22Rv1 (cell line): ENCODE results near the gene FAM83E.

ENCODE experiments used
- H3K27ac ChIP-seq: fragments of 450-650 bp; 2 replicates; pipeline ENCODE4 v1.5.1; 2017
- ZFX ChIP-seq: fragments of 450-650 bp; IDR thresholded peaks from 2 replicates; pipeline ENCODE4 v1.6.1; 2017; ENCODE audit warnings: antibody characterized with exemption, borderline replicate concordance
- TF ChIP-seq, protein P1 (sequence below): fragments of 450-650 bp; IDR thresholded peaks from 2 replicates; pipeline ENCODE4 v1.5.1; 2017; ENCODE audit warnings: mild to moderate bottlenecking

FAM83E gene

GRCh38 chr19:48639483-48640375 lies 24.9 kb upstream of the FAM83E start:
- peak overlapping the region; percentile 100 for H3K27ac ChIP-seq
- TF ChIP-seq, protein P1, sequence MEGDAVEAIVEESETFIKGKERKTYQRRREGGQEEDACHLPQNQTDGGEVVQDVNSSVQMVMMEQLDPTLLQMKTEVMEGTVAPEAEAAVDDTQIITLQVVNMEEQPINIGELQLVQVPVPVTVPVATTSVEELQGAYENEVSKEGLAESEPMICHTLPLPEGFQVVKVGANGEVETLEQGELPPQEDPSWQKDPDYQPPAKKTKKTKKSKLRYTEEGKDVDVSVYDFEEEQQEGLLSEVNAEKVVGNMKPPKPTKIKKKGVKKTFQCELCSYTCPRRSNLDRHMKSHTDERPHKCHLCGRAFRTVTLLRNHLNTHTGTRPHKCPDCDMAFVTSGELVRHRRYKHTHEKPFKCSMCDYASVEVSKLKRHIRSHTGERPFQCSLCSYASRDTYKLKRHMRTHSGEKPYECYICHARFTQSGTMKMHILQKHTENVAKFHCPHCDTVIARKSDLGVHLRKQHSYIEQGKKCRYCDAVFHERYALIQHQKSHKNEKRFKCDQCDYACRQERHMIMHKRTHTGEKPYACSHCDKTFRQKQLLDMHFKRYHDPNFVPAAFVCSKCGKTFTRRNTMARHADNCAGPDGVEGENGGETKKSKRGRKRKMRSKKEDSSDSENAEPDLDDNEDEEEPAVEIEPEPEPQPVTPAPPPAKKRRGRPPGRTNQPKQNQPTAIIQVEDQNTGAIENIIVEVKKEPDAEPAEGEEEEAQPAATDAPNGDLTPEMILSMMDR = no peak
- no peak for TF ChIP-seq ZFX

DNA sequence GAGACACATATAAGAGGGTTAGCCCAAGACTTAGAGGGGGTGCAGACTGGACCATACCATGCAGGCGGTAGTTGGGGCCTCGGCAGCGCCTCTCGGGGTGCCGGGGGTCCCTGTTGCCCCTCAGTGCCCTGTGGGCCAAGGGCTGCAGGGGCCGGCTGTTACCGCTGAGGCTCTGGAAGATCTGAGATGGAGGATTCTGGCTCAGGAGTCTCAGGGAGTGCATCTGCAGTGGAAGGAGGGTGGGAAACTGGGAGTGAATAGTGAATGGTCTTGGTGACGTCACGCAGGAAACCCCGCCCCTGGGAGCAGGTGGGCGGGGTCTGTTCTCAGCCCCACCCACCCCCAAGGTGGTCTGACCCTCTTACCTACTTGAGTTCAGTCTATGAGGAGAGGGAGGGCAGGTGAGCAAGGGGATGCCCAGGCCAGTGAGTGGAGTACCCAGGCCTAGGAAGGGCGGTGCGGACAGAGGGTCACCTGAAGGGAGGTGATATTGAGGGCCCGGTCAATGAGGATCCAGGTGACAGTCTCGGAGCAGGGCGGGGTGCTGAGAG lies 24.0 kb upstream of the FAM83E start:
- H3K27ac ChIP-seq = peak overlapping the region; percentile 100
- TF ChIP-seq, protein P1 = no peak
- no peak for TF ChIP-seq ZFX

DNA sequence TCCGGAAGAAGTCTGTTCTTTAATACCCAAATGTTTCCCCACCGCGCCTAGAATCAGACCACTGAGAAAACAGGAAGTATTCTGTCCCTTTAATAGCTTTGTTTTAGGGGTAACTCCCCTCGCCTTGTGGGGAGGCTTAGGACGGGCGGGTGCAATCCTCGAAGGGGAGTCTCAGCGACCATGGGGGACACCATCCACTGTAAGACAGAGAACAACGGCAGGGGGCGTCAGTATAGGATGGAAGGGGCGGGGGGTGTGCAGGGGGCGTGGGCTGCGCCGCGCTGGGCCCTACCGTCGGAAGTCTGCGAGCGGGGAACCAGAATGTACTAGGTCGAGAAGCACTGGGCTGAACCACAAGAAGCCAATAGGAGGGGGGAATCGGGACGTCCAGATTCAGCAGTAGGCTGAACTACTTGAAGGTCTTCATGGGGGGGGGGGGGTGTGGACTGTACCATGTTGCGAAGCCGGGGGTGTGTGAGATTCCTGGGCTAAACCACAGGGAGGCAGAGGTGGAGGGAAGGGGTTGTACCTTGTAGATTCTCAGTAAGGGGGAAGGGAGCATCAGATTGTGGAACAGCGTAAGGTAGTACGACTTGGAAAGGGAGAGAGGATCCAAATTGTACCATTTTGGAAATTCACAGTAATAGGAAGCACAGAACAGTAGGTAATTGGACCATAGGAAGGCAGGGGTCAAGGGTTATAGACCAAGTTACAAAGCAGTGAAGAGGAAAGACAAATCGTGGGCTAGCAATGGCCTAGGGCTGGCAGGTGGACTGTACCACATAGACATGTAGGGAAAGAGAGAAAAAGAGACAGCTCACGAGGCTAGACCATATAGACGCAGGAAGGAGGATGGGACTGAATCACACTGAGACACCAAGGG lies 23.3 kb upstream of the FAM83E start:
- peak overlapping the region; percentile 100 for H3K27ac ChIP-seq
- no peak for TF ChIP-seq ZFX
- TF ChIP-seq, protein P1 = peak; percentile 15; the same call in 1 of the 2 replicates

DNA sequence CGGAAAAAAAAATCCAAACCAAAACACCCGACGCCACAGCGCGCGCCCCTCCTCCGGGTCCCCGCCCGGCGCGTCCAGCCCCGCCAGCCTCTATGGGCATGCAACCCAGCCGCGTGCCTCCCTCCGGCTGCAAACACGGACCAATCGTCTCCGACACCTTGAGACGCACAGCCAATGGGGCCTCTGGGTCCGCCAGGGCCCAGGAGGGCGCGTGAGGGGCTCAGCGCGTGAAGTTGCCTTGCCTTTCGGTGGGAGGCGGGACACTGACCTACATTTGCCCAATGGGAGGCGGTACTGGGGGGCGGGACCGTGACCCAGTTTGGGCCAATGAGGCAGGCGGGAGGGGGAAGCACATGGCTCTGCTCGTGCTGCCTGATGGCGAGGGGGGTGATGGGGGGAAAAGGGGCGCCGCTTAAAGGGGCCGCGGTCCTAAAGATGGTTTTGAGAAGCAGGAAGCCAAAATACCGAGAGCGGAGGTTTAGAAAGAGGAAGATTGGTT lies 22.6 kb upstream of the FAM83E start:
- H3K27ac ChIP-seq = peak overlapping the region; percentile 100
- TF ChIP-seq ZFX = no peak
- TF ChIP-seq, protein P1 = no peak

GRCh38 chr19:48636859-48637448 lies 22.1 kb upstream of the FAM83E start, which contains the start of gene DBP:
Gene DBP (minus strand): TSS chr19:48637379. CDS start chr19:48636994, 385 bp downstream.
- H3K27ac ChIP-seq = peak within 1 kb of the TSS; percentile 100
- TF ChIP-seq, protein P1 = peak; percentile 11; the same call in 1 of the 2 replicates
- TF ChIP-seq ZFX = no peak

DNA sequence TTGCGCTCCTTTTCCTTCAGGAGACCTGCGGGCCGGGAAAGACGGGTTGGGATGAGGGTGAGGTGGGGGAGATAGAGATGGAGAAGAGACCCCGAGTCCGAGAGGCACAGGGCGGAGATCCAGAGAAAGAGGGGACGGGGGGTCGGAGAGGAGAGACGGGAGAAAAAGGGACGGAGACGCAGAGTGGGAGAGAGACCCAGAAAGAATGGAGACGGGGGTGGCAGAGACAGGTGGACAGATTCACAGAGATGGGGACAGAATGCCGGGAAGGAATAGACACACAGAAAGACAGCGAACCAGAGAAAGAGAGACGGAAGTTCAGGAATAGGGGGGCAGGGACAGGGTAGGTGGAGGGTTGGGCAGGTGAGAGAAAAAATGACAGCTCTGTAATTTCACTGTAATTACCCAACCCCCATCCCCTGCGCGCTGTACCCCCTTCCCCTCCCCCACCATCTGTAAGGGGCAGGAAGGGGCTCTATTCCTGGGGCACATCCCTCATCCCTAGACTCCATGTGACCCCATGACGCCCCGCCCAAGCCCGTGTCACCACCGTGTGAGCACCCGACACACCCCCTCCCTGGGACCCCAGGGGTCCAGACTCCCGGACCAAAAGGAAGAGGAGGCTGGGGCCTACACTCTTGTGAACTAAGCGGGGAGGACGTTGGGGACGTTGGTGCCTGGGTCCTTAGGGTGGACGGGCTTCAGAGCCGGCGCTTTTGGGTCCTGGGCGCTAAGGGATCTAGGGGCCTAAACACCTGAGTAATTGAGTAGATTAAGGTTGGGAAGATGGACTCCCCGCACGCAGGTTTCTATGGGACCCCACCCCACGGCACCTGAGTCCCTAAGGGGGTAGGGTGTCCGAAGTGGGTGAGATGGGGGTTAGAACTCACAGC lies 21.3 kb upstream of the FAM83E start:
- H3K27ac ChIP-seq = peak overlapping the region; percentile 100
- TF ChIP-seq, protein P1 = no peak
